GM18868 (cell line): ENCODE data around the gene HTT.

Experiments
- ATAC-seq: cut with Tn5 transposase; IDR thresholded peaks from one replicate; pipeline ENCODE4 v1.9.1; 2021; ENCODE audit warnings: mild to moderate bottlenecking, moderate library complexity; ENCODE audit not compliant: unreplicated experiment

The HTT gene

DNA sequence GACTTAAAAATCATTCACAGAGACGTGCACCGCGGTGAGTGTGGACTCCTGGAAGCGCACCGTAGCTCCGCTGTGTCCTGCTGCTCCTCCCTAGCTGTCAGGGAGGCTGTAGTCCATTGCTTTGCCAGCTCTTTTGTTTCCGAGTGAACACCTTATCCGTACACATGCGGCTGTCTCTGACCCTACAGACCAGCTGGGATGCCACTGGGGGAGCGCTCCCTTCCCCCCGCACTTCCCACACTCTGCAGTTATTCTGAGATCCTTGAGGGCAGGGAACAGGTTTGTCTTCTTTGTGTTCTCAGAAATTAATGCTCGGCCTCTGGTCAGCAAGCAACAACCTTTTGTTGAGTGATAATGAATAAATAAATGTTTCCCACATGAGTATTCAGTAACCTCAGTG lies 140.8 kb downstream of the HTT start:
- no peak for ATAC-seq

DNA sequence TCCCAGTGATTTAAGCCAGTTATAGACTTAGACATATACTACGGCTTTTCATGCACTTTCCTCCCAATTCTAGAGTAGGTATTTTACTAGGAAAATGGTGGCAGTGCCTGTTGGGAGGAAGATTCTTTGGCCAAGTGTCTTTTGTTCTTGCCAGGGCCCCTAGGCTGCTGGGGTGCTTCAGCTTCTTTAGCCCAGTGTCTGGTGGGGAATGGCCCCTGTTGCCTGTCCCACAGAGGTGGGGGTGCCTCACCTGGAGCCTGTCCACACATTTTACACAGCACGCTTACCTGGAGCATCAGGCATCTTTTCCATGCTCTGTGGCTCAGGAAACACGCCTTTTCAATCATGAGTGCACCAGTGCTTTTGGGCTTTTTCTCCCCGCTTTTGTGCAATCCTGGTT lies 141.3 kb downstream of the HTT start:
- ATAC-seq = no peak

DNA sequence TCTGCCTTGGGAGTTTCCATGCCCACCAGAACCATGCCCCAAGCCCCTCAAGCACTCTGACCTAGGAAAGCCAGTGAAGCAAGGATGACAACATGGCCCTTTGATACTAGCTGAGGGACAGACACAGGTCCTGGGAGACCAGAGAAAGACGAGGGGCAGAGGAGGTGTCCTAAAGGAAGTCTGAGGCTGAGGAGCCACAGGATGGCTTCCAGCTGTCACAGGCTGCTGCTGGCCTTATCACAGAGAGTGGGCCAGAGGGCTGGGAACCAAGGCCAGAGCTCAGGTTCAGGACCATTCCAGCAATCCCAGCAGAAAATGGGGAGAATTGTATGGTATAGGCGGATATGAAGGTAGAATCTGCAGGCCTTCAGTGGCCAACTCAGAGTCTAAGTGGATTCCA lies 142.8 kb downstream of the HTT start:
- no peak for ATAC-seq

DNA sequence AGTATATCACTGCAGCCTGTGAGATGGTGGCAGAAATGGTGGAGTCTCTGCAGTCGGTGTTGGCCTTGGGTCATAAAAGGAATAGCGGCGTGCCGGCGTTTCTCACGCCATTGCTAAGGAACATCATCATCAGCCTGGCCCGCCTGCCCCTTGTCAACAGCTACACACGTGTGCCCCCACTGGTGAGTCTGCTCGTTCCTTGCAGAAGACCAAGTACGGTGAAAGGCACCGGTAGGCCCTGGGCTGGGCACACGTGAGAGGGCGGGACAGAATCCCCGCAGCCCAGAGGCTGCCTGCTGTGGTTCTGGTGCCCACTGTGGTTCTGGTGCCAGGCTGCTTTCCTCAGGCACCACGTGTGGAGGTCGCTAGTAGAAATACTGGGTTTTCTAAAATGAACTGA lies 143.3 kb downstream of the HTT start:
- ATAC-seq = no peak

DNA sequence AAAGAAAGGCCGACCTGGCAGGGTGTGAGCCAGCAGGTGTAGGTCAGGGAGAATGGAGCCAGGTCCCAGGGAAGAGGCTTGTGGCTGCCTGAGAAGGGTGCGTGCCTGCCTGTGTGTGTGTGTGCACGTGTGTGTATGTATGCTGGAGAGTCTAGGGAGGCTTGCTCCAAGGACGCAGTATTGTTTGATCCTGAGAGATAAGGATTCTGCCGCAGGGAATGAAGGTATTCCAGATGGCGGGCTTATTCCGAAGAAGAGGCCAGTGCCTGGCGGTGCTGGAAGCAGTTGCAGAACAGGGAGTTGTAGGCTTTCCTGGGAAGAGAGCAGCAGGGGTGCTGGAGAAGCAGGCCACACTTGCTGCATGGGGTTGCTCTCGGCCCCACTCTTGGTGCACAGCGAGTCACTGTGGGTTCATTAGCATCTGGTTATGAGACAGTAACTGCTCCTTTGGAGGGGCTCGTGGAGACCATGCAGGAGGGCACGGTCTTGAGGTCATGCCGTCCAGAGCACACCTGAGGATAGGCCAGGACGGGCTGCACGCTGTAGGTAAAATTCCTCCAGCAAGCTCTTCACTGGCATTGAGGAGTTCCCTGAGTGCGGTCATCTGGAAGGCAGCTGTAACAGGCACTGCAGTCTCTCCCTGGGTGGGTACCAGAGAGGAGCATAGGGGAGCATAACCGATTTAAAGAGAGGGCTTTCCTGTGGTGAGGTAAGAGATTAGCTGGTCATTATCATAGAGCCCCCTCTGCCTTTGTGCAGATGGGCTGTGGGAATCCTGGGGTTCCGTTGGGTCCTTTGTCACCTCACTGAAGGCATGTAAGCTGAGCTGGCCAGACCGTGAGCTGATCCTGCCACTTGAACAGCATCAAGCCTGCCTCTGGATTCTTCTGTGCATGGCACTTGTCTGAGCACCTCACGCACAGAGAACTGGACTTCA lies 144.6 kb downstream of the HTT start:
- no peak for ATAC-seq

DNA sequence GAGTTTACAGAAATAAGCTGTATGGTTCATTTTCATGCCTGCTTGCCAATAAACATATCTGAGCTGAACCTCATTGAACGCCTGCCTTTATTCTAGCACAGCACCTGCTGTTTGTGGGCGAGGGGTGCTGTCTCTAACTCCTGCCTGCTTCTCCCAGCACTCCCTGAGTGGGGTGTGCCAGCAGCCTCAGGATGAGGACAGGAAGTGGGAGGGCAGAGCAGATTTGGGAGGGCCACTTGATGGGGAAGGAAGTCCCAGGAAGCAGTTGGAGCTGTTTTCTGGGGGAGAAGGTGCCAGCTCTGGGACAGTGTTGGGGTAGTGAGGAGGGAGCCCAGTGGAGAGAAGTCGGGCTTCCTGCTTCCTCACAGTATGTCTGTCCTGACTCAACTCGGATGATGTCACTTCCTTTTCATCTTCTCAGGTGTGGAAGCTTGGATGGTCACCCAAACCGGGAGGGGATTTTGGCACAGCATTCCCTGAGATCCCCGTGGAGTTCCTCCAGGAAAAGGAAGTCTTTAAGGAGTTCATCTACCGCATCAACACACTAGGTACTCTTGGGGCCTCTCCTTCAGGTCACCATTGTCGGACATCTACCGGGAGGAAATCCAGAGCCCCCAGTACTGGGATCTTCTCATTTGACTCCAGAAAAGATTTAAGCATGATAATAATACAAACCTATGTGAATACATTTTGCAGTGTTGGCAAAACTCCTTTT lies 145.4 kb downstream of the HTT start:
- no peak for ATAC-seq

DNA sequence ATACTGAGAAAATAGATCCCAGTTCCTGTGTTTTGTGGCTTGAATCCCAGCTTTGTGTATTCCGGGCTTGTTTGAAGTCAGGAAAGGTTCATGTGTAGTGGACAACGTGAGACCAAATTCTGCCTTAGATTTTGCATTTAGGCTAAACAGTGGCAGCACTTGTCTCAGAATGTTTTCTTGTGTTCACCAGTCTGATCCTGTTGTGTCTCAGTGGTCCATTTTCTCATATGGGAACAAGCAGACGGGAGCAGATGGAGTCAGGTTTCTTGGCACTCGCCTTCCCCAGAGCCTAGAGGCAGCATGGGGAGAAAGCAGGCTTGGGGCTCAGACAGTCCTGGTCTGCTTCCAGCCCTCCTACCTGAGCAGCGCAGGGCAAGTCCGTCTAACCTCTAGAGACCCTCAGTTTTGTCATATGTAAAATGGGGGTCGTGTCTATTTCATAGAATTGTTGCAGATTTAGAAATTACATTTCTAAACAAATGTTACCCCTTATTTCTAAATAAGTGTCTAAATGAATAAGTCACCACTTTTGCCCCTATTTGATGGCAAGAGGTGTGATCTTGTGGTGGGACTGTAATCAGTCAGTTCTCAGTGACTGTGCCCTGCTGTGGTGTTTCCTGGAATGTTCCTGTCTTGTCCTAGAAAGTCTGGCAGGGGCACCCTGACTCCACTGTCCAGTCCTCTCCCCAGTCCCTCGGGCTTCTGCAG lies 146.1 kb downstream of the HTT start:
- no peak for ATAC-seq

DNA sequence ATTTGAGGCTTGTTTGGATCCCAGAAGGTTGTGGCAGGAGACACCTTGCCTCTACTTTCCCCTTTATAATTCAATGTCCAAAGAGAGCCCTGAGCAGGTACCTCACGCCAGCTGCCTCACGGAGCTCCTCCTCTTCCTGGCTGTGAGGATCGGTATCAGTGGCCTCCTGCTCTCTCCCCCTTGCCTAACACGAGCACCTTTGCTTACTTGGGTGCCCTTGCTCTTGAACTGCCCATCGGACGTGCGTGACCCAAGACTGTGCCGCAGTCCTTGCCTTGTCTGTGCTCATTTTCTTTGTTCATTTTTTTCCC lies 146.7 kb downstream of the HTT start:
- ATAC-seq = no peak

DNA sequence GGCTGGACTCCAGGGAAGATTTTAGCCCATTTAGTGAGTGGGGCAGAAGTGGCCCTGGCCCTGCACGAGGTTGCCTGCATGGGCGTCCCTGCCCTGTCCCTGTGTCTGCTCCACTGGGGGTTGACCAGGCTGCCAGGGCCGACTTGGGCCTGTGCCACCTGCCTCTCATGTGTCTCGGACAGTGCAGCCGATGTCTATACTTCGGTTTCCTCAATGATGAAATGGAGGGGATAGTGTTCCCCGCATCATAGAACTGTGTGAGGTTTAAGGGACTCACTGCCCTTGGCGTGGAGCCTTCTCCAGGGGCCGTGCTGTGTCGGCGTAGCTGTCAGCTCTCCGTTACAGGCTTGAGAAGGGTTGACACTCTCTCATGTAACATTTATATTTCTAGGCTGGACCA lies 147.5 kb downstream of the HTT start:
- no peak for ATAC-seq

DNA sequence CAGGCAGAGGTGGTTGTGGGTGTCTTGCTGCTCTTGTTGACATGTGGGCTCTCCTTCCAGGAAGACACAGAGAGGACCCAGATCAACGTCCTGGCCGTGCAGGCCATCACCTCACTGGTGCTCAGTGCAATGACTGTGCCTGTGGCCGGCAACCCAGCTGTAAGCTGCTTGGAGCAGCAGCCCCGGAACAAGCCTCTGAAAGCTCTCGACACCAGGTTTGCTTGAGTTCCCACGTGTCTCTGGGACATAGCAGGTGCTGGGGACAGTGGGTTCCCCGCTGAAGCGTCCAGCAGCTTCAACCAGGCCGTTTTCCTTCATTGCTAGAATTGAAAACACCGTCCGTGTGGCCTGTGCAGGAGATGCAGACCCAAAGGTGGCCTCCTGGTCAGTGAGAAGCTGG lies 148.9 kb downstream of the HTT start:
- no peak for ATAC-seq

DNA sequence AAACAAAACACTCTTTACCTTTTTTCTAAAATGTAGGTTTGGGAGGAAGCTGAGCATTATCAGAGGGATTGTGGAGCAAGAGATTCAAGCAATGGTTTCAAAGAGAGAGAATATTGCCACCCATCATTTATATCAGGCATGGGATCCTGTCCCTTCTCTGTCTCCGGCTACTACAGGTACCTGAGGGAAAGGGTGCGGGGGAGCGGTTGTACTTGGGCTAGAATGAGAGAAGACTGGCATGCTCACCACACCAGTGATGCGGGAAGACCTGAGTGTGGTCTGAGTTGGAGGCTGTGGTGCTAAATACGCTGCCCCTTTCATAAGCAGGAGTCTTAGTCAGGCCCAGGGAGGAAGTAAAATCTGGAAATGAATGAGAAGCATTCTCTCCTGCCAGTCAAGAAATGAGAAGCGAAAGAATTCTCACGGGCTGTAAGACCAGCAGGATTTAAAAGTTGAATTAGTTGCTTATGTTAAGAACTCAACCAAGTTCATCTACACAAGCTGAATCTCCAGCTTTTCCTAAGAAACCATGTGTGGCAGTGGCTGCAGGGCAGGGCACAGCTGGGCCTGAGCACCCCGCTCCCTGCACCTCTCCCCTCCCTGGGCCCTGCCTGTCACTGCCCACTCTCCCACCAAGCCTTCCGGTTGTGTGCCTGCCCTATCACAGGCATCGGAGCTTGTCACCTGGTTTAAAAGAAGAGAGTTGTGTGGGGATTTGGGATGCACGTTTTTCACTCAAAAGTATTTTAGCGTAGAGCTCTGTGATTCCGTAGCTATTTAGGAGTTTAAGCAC lies 149.7 kb downstream of the HTT start:
- no peak for ATAC-seq

DNA sequence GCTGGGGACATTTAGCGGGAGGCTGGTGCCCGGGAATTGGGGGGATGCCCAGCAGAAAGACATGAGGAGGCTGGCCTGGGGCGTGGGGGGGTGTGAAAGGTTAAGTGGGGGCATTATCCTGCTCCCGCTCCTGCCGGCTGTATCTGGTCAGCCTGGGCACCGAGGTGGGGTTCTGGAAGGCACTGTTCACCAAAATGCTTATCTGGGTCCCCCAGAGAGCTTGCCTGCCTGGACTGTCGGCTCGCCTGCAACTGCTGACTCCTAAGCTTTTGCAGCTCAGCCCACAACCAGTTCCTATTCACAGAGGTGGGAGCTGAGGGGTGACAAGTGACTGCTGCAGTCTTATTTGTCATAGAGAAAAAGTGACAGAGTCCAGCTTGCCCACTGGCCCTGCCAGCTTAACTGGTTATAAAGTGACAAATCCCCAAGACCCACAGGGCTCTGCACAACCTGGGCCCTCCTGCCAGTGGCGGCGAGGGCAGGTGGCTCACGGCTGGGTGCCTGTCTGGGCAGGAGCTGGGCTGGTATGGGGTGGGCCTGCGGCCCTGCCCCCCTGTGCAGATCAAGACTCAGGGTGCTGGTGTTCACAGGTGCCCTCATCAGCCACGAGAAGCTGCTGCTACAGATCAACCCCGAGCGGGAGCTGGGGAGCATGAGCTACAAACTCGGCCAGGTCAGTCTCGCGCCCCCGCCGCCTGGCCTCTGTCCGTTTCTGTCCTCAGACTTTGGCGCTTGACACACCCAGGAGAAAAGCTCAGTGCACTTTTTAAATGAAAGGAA lies 150.8 kb downstream of the HTT start:
- no peak for ATAC-seq

DNA sequence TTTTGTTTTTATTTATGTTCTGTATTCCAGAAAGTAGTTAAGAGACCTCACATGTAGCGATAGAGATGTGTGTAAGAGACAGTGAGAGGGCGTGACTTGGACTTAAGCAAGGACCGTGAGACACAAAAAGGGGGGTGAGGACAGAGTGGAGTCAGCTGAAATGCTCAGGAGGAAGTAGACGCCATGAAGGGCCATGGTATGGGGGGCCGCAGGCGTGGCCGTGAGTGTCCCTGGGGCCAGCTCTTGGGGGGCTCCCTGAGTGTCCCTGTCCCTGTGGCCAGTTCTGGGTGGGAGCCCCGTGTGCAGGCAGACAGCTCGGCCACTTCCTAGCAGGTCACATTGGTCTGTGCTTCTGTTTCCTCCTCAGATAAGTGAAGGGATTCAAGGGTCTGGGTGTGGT lies 151.5 kb downstream of the HTT start:
- ATAC-seq = no peak

DNA sequence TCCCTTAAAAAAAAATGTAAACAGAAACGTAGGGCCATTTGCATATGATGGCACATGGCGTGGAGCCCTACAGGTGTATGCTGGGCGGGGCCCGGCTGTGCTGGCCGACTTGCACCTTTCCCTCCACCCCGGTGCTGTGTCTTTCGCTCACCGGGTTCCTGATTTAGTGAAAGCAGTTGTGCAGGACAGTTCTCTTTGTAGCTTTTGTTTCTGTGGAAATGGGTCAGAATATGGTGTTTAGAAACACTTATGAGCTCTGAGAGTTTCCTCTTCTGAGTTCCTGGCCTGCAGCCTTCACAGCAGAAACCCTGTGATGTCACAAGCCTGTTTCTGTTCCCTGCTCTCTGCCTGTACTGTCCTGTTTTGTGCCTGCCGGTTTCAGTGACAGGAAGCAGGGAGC lies 152.0 kb downstream of the HTT start:
- ATAC-seq = no peak

DNA sequence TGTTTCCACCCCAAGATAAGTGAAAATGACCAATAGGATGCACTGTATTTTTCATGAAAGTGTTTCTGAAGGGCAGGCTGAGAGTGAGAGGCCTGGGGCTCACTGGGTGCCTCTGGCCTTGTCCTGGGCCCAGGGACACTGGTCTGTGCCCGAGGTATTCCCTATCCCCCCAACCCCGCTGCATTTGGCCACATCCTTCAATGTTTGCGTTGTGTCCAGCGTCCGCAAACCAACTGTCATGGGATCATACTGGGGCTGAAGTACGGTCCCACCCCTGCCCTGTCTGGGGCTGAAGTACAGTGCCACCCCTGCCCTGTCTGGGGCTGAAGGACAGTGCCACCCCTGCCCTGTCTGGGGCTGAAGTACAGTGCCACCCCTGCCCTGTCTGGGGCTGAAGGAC lies 152.5 kb downstream of the HTT start:
- no peak for ATAC-seq

DNA sequence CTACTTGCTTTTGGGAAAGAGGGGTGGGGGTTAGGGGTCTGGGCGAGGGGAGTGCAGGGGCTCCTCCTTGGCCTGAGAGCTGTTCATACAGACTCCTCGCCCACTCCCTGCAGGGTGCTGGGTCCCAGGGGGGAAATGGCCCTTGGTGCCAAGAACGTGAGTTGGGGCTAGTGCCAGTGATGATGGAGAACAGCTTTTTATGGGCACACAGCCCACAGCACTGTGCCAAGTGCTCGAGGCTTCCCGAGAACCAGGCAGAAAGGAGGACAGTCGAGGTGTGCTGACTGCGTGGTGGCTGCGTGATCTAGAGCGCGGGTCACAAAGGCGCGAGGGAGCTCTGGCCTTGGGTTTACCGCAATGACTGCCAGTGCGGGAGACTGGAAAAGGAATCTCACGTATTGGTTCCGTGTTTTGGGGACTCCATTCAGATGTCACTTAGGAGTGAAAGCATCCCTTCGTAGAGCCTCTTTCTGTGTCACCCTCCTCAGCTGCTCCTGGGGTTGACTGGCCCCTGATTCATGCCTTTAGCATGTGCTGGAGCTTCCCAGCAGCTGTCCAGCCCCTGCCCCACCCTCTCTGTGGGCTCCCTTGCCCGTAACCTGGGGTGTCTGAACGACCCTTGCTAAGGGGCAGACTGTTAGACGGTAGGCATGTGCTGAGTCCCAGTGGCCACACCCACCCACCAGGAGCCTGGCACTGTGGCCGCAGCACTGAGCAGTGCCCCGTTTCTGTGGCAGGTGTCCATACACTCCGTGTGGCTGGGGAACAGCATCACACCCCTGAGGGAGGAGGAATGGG lies 153.6 kb downstream of the HTT start:
- ATAC-seq = no peak

DNA sequence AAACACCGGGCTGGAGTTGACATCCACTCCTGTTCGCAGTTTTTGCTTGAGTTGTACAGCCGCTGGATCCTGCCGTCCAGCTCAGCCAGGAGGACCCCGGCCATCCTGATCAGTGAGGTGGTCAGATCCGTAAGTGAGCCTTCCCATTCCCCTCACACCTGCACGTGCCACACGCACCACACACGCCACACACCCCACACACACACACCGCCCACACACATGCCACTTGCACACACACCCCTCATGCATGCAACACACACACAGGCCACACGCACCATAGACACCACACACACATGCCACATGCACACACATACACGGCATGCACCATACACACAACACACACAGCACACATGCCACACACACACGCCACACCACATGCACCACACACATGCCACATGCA lies 154.4 kb downstream of the HTT start:
- ATAC-seq = no peak

DNA sequence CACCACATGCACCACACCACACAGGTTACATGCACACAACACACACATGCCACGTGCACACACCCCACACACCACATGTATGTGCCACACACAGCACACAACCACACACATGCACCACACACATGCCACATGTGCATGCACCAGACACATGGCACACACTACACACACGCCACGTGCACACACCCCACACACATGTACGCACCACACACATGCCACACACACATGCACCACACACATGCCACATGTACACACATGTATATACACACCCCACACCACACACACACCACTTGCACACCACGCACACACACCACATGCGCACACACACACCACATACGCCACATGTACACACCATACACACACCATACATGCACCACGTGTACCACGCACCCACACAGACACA lies 154.8 kb downstream of the HTT start:
- ATAC-seq = no peak

DNA sequence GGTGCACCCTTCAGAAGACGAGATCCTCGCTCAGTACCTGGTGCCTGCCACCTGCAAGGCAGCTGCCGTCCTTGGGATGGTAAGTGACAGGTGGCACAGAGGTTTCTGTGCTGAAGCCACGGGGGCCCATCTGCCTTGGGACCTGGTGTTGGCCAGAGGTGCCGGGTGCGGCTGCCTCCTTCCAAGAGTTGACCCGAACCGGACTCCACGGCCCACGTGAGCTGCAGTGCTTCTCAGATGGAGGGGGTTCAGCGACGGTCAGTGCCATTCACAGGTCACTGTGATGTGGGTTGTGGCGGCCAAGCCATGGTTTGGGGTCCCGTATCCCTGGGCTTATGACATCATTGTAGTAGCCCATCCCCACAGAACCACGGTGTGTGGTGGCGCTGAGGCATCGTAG lies 155.5 kb downstream of the HTT start:
- no peak for ATAC-seq

DNA sequence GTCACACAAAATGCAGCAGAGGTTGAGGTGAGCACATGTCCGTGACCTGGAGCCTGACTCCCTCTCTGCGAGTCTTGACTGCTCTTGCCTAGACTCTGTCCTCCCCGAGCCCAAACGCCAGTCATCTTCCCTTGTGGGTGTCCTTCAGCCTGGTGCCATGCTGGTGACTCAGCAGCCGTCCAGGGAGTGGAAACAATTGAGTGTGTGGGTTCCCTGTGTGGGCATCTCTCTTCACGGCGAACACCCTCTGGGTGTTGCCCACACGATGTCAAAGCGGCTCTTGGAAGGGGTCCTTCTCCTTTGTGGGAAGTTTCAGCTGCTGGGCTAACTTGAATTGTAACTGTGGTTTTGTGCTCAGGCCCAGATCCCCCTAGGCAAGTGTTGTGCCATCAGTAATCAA lies 157.0 kb downstream of the HTT start:
- no peak for ATAC-seq
